B cell (primary cell): Measurements from ENCODE around the gene PELI1.

Experiments
- CTCF ChIP-seq: fragments of 200-600 bp; IDR thresholded peaks from one replicate; pipeline ENCODE4 v1.8.0; 2022; ENCODE audit warnings: antibody characterized with exemption, mild to moderate bottlenecking
- EZH2 ChIP-seq: IDR thresholded peaks from 2 replicates; pipeline ENCODE4 v1.6.1; 2012; ENCODE audit warnings: borderline replicate concordance, low read depth, mild to moderate bottlenecking, moderate library complexity, low read length; ENCODE audit not compliant: insufficient read depth, poor library complexity, severe bottlenecking

DNA sequence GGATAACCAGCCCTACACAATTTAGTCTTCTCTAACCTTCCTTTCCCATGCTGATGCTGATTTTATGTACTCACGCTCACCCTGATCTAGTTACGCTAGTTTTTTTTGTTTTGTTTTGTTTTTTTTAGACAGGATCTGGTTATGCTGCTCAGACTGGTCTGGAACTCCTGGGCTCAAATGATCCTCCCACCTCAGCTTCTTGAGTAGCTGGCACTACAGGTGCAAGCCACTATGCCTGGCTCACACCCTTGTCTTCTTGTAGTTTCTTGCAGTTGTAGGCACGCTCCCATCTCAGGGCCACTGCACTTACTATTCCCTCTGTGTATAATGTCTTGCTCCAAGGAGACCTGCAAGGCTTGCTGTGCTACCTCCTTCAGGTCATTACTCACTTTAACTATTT lies 6.2 kb downstream of the PELI1 start:
- TF ChIP-seq CTCF (no peak), EZH2 (no peak)
